ENCODE results near the gene CFAP107.
"Not testable (repeated sequence)": the region's sequence is repeated elsewhere in the genome, so short reads cannot be mapped to it uniquely, and the experiment has no call there.

DNA sequence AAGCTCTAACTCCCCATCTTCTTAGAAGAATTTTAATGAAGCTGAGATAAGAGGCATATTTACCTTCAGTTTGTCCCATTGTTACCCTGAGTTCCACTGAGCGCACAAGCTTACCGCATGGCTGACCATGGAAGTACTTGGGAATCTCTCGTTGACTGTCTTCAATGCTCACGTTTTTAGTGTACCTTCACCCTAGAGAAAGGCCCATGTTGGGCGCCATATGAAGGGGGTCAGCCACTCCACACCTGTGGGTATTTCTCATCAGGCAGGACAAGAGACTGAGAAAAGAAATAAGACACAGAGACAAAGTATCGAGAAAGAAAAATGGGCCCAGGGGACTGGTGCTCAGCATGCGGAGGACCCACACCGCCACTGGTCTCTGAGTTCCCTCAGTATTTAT lies 38.7 kb downstream of the CFAP107 start:
- not testable (repeated sequence) for TF ChIP-seq CTCF, POLR2A (IDR thresholded peaks at IDR 0.05)

Measured in adrenal gland (tissue), 5 donors.